Spleen (tissue), 7 donors: ENCODE data around the gene GCDH.

ENCODE experiments used
- POLR2A ChIP-seq, 3 donors: fragments of 450-650 bp; IDR thresholded peaks; one replicate each; pipeline ENCODE4 v1.5.1; 2017; ENCODE audit warnings: antibody characterized with exemption in 3 of 3, mild to moderate bottlenecking in 1 of 3
- POLR2AphosphoS5 ChIP-seq, 3 donors: sonication (generic); formaldehyde crosslinking; IDR thresholded peaks; one replicate each; pipeline ENCODE4 v1.5.1; 2017; ENCODE audit warnings: antibody characterized with exemption in 3 of 3
- TF ChIP-seq, protein P1 (sequence below), 11 experiments: fragments of 200-600 bp in 7 of 11; fragments of 450-650 bp in 4 of 11; sonication (generic) in 4 of 11; IDR thresholded peaks in 8 of 11; conservative IDR thresholded peaks in 3 of 11; 1 replicate in 7 of 11; 2 replicates in 4 of 11; pipeline versions ENCODE4 v1.4.0 to v1.8.0; 2016 to 2021; ENCODE audit warnings: antibody characterized with exemption in 11 of 11, inconsistent platforms in 4 of 11, mild to moderate bottlenecking in 1 of 11
- donor health status: DM: no; HTN: no; CAD: no; lungs with moderate emphysema.
- donor health status: DM: no; HTN: no; CAD: no.
- donor health status: DM: no; HTN: no; CAD: no.

DNA sequence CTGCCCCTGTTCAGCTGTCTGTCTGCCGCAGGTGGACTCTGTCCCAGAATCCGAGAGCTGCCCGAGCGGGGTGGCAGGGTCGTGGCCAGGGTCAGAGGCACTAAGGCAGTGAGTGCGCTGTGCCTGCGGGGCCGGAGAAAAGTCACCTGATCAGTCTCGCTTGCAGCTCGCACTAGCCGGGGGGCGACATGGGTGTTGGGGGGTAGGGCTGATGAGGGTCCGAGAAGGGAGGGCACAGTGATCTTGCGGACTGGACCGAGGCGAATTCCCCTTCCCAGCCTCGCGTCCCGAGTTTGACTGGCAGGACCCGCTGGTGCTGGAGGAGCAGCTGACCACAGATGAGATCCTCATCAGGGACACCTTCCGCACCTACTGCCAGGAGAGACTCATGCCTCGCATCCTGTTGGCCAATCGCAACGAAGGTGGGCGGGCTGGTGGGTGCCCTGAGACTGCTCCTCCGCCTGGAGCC is 627 bp downstream of the GCDH start:
- TF ChIP-seq, protein P1, sequence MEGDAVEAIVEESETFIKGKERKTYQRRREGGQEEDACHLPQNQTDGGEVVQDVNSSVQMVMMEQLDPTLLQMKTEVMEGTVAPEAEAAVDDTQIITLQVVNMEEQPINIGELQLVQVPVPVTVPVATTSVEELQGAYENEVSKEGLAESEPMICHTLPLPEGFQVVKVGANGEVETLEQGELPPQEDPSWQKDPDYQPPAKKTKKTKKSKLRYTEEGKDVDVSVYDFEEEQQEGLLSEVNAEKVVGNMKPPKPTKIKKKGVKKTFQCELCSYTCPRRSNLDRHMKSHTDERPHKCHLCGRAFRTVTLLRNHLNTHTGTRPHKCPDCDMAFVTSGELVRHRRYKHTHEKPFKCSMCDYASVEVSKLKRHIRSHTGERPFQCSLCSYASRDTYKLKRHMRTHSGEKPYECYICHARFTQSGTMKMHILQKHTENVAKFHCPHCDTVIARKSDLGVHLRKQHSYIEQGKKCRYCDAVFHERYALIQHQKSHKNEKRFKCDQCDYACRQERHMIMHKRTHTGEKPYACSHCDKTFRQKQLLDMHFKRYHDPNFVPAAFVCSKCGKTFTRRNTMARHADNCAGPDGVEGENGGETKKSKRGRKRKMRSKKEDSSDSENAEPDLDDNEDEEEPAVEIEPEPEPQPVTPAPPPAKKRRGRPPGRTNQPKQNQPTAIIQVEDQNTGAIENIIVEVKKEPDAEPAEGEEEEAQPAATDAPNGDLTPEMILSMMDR (IDR thresholded peaks at IDR 0.05 in 8 of 11, conservative IDR thresholded peaks at IDR 0.05 in 3 of 11), result no peak
- TF ChIP-seq POLR2AphosphoS5 (IDR thresholded peaks at IDR 0.05), result no peak
- no peak for TF ChIP-seq POLR2A (IDR thresholded peaks at IDR 0.05)
